CD4-positive, alpha-beta T cell (primary cell): ENCODE results near the gene OR2V1. TPM values are rescaled to one million over a fixed set of nuclear protein-coding genes. Genes with fewer than 3 reads are reported as not detected.
"Not testable (repeated sequence)": the region's sequence is repeated elsewhere in the genome, so short reads cannot be mapped to it uniquely, and the experiment has no call there.

Experiments
- ATAC-seq: fragments of 200-7000 bp; cut with Tn5 transposase; one replicate; pipeline ENCODE4 v1.10.0; 2022; ENCODE audit warnings: mild to moderate bottlenecking; ENCODE audit not compliant: poor library complexity
- CTCF ChIA-PET: fragments of 350-600 bp; sonication (Branson Sonifier 250); formaldehyde crosslinking; loops from one replicate; lab custom pipeline; 2021; ENCODE audit warnings: antibody characterized with exemption, inconsistent platforms; lab: Charles Lee
- POLR2A ChIA-PET: fragments of 350-600 bp; sonication (Branson Sonifier 250); formaldehyde crosslinking; loops from one replicate; lab custom pipeline; 2021; ENCODE audit warnings: antibody characterized with exemption, inconsistent platforms; lab: Charles Lee
- DNase-seq, 14 experiments: peaks; one replicate each; pipeline ENCODE4 v3.0.0-alpha.2; 2013 to 2020; ENCODE audit warnings: mixed read lengths in 2 of 14
- H3K27ac ChIP-seq, 2 donors: one replicate each; pipeline versions ENCODE4 v1.5.1 to v1.7.0; 2013; ENCODE audit warnings: low read length in 2 of 2, low read depth in 1 of 2, mild to moderate bottlenecking in 1 of 2
- H3K27me3 ChIP-seq, 2 experiments: 1 replicate in 1 of 2; 2 replicates in 1 of 2; pipeline versions ENCODE4 v1.6.1 to v1.7.0; 2013; ENCODE audit warnings: low read length in 2 of 2, control low read depth in 1 of 2, mild to moderate bottlenecking in 1 of 2, moderate library complexity in 1 of 2; ENCODE audit not compliant: insufficient read depth in 2 of 2, control insufficient read depth in 1 of 2
- H3K36me3 ChIP-seq: one replicate; pipeline ENCODE4 v1.6.1; 2013; ENCODE audit warnings: low read length, control low read depth; ENCODE audit not compliant: insufficient read depth
- H3K4me1 ChIP-seq: one replicate; pipeline ENCODE4 v1.6.1; 2013; ENCODE audit warnings: low read length, control low read depth; ENCODE audit not compliant: insufficient read depth
- H3K4me3 ChIP-seq: one replicate; pipeline ENCODE4 v1.5.1; 2013; ENCODE audit warnings: mild to moderate bottlenecking, low read length, moderate library complexity
- H3K9me3 ChIP-seq, 2 experiments: 1 replicate in 1 of 2; 2 replicates in 1 of 2; pipeline versions ENCODE4 v1.6.1 to v1.7.0; 2013; ENCODE audit warnings: low read length in 2 of 2, mild to moderate bottlenecking in 2 of 2, control low read depth in 1 of 2, moderate library complexity in 1 of 2; ENCODE audit not compliant: control insufficient read depth in 1 of 2, insufficient read depth in 1 of 2
- H3K27ac Mint-ChIP-seq: one replicate; pipeline ENCODE4 v1.8.0; 2020; ENCODE audit warnings: mixed read lengths
- H3K27me3 Mint-ChIP-seq: one replicate; pipeline ENCODE4 v1.8.0; 2021; ENCODE audit warnings: mixed read lengths
- H3K36me3 Mint-ChIP-seq: one replicate; pipeline ENCODE4 v1.8.0; 2021; ENCODE audit warnings: low read depth, mixed read lengths
- H3K4me1 Mint-ChIP-seq: one replicate; pipeline ENCODE4 v1.8.0; 2021; ENCODE audit warnings: low read depth, mixed read lengths
- H3K4me3 Mint-ChIP-seq: one replicate; pipeline ENCODE4 v1.8.0; 2020; ENCODE audit warnings: mild to moderate bottlenecking, mixed read lengths
- H3K9me3 Mint-ChIP-seq: one replicate; pipeline ENCODE4 v1.8.0; 2020; ENCODE audit warnings: mixed read lengths
- intact Hi-C, 2 experiments: fragments of 100-400 bp; cut with DNase I in 1 of 2; cut with micrococcal nuclease in 1 of 2; formaldehyde crosslinking; loops; one replicate each; pipeline versions ENCODE4 v1.15.1 to v1.9.0; 2023 to 2025; cut with DNase I, micrococcal nuclease
- total RNA-seq, 174 experiments: library from RNA in 2 of 174; stranded (reverse) in 2 of 174; gene quantifications; one replicate each; pipeline ENCODE4 v1.2.3 and lab custom pipeline; 2021 to 2026
- TF ChIP-seq, protein P1 (sequence below): fragments of 200-600 bp; IDR thresholded peaks from one replicate; pipeline ENCODE4 v1.8.0; 2022; ENCODE audit warnings: antibody characterized with exemption, mild to moderate bottlenecking

Gene OR2V1
- total RNA-seq, 2 experiments from 2014 or later = not detected

DNA sequence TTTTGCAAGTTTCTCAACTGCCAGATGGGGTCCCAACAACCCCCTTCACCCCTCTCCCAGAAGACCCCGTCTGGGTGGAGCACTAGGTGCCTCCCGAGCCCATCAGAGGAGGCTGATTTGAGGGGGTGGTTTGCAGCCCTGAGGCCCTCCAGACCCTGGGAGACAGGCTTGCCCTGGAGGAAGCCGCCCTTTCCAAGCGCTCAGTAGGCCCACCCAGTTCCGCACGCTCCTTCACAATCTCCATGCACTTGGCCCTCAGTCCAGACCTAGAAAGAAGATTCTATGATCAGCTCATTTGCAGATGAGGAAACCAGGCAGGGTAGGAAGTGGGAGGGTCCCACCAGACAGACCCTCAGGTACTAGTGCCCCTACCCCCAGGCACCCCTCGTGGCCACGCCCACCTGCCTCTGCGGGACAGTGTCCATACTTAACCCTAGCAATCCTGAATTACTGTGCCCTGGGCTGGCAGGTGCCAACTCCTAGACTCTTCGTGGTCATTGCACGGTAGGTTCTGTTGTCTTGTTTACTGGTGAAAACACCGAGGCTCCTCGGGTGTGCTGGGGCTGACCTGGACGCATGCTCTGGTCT lies 22.3 kb downstream of the OR2V1 start:
- Mint-ChIP-seq H3K4me1 (peaks cover 8% of the 10 kb centered on the region), H3K27ac (no peak overlapping the region), H3K27me3 (peaks cover 90% of the 10 kb centered on the region), H3K4me3 (no peak overlapping the region), H3K36me3 (no peaks in the 10 kb centered on the region), H3K9me3 (no peaks in the 10 kb centered on the region)
- H3K4me3 ChIP-seq = no peak overlapping the region
- DNase-seq (no peak), ATAC-seq (no peak)
- peaks cover 0 to 7% of the 10 kb centered on the region in 2 experiments for H3K9me3 ChIP-seq
- no peaks in the 10 kb centered on the region for H3K36me3 ChIP-seq
- peaks cover 41 to 79% of the 10 kb centered on the region in 2 experiments for H3K27me3 ChIP-seq
- H3K4me1 ChIP-seq = peaks cover 4% of the 10 kb centered on the region
- no peak overlapping the region for H3K27ac ChIP-seq
- intact Hi-C loops = no loop called here
- ChIA-PET CTCF (no interaction called here), POLR2A (no interaction called here)
- TF ChIP-seq, protein P1, sequence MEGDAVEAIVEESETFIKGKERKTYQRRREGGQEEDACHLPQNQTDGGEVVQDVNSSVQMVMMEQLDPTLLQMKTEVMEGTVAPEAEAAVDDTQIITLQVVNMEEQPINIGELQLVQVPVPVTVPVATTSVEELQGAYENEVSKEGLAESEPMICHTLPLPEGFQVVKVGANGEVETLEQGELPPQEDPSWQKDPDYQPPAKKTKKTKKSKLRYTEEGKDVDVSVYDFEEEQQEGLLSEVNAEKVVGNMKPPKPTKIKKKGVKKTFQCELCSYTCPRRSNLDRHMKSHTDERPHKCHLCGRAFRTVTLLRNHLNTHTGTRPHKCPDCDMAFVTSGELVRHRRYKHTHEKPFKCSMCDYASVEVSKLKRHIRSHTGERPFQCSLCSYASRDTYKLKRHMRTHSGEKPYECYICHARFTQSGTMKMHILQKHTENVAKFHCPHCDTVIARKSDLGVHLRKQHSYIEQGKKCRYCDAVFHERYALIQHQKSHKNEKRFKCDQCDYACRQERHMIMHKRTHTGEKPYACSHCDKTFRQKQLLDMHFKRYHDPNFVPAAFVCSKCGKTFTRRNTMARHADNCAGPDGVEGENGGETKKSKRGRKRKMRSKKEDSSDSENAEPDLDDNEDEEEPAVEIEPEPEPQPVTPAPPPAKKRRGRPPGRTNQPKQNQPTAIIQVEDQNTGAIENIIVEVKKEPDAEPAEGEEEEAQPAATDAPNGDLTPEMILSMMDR = no peak

DNA sequence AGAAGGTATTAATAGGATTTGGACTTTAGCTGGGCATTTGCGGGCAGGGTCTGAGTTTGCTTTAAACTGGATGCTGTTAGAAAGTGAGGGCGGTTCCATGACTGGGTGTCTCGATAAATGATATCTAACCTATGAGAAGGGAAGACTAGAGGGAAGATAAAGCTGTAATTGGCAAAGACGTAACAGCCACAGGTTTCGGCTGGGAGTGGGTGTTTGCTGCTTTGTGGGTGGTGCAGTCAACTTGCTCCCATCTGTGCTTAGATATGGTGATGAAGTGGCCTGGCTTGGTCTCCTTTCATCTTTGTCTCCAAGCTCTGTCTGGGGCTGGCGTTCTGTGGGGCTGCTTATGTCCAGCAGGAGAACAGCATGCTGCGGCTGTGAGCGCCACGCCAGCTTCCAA lies 23.3 kb downstream of the OR2V1 start:
- intact Hi-C loops = no loop called here
- Mint-ChIP-seq H3K9me3 (no peaks in the 10 kb centered on the region), H3K4me3 (no peak overlapping the region), H3K27me3 (peaks cover 89% of the 10 kb centered on the region), H3K4me1 (peaks cover 8% of the 10 kb centered on the region), H3K27ac (no peak overlapping the region), H3K36me3 (no peaks in the 10 kb centered on the region)
- DNase-seq (no peak), ATAC-seq (no peak)
- POLR2A ChIA-PET = no interaction called here
- CTCF ChIA-PET = no interaction called here
- no peak overlapping the region for H3K27ac ChIP-seq
- peaks cover 41 to 79% of the 10 kb centered on the region in 2 experiments for H3K27me3 ChIP-seq
- no peak overlapping the region for H3K4me3 ChIP-seq
- peaks cover 4% of the 10 kb centered on the region for H3K4me1 ChIP-seq
- peaks cover 0 to 7% of the 10 kb centered on the region in 2 experiments for H3K9me3 ChIP-seq
- no peaks in the 10 kb centered on the region for H3K36me3 ChIP-seq
- TF ChIP-seq, protein P1 = no peak

DNA sequence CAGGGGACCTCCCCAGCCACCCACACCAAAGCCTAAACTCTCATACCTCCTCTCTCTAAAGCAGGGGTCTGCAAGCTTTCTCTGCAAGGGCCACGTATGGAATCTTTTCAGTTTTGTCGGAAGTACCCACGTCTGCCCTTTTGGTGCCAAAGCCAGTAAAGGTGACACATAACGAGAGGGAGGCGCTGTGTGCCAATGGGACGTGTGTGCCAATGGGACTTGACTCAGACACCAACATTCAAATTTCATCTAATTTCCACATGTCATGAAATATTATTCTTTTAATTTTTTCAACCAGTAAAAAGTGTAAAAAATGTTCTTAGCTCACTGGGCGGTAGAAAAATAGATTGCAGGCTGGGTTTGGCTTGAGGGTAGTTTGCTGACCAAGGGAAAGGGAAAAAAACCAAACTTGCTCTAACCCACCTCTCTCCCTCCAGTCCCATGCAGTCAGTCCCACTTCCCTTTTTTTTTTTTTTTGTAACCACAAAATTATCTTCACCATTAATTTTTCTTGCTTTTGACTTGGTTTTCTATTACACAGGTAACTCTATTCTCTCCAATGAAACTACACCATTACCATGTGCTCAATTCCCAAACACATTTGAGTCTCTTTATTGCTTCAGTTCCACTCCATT lies 25.5 kb downstream of the OR2V1 start:
- ChIA-PET CTCF (no interaction called here), POLR2A (no interaction called here)
- Mint-ChIP-seq H3K4me3 (peak overlapping the region; percentile 34), H3K9me3 (no peaks in the 10 kb centered on the region), H3K36me3 (no peaks in the 10 kb centered on the region), H3K27ac (no peak overlapping the region), H3K27me3 (peaks cover 67% of the 10 kb centered on the region), H3K4me1 (peaks cover 8% of the 10 kb centered on the region)
- H3K27ac ChIP-seq = no peak overlapping the region
- peaks cover 0 to 7% of the 10 kb centered on the region in 2 experiments for H3K9me3 ChIP-seq
- DNase-seq (no peak), ATAC-seq (no peak)
- no peak overlapping the region for H3K4me3 ChIP-seq
- peaks cover 4% of the 10 kb centered on the region for H3K4me1 ChIP-seq
- peaks cover 39 to 59% of the 10 kb centered on the region in 2 experiments for H3K27me3 ChIP-seq
- no peaks in the 10 kb centered on the region for H3K36me3 ChIP-seq
- TF ChIP-seq, protein P1 = no peak
- intact Hi-C loops = no loop called here

DNA sequence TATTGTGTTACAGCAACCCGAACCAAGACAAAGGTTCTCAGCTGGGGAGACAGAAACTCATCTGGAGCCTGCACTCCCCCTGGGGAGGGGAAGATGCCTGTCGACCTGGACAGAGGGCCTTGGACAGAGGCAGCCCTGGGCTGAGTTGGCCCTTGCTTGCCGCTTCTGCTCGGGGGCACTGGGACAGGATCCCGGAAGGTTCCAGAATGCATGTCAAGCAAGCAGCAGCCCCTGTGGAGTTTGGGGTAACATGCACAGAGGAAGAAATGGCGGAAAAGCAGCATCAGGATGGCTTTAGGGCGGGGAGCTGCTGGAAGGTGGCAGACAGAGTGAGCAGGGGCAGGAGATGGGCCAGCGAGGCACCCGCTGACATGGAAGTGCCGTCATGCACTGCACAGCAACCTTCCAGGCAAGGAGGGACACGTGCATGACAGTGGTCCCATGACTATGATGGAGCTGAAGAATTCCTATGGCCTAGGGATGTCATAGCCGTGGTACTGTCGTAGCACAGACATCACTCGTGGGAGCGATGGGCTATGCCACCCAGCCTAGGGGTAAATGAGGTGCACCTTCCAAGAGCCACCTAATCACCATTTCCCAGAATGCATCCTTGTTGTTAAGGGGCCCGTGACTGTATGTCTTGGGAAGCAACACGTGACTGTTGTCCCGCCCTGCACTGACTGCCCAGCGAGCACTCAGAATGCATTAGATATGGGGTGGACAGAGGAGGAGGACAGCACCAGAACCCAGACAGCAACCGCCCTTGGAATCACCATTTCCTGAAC lies 26.2 kb downstream of the OR2V1 start:
- H3K9me3 Mint-ChIP-seq, DNase-seq, H3K4me3 Mint-ChIP-seq, H3K36me3 ChIP-seq, POLR2A ChIA-PET, CTCF ChIA-PET, H3K27ac Mint-ChIP-seq, H3K27ac ChIP-seq, H3K4me3 ChIP-seq, H3K4me1 ChIP-seq, intact Hi-C loops, H3K36me3 Mint-ChIP-seq, ATAC-seq: not testable (repeated sequence)
- Histone ChIP-seq H3K9me3 (peaks cover 0 to 13% of the 10 kb centered on the region in 2 experiments), H3K27me3 (peaks cover 38 to 60% of the 10 kb centered on the region in 2 experiments)
- Mint-ChIP-seq H3K4me1 (peaks cover 13% of the 10 kb centered on the region), H3K27me3 (peaks cover 66% of the 10 kb centered on the region)

DNA sequence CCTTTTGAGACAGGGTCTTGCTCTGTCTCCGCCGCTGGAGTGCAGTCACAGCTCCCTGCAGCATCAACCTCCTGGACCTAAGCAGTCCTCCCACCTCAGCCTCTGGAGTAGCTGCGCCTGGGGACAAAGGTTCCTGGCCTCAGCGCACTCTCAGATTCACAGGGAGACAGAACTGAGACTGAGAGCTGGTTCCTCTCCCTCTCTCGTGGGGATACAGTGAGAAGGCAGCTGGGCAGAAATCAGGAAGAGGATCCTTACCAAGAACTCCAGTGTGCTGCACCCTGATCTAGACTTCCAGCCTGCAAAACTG lies 26.8 kb downstream of the OR2V1 start:
- H3K36me3 Mint-ChIP-seq, H3K4me1 ChIP-seq, CTCF ChIA-PET, intact Hi-C loops, H3K27ac Mint-ChIP-seq, H3K4me3 ChIP-seq, DNase-seq, H3K27ac ChIP-seq, POLR2A ChIA-PET, ATAC-seq, H3K36me3 ChIP-seq, H3K9me3 Mint-ChIP-seq: not testable (repeated sequence)
- Histone ChIP-seq H3K27me3 (peaks cover 40 to 60% of the 10 kb centered on the region in 2 experiments), H3K9me3 (peaks cover 0 to 19% of the 10 kb centered on the region in 2 experiments)
- Mint-ChIP-seq H3K27me3 (peaks cover 66% of the 10 kb centered on the region), H3K4me1 (peaks cover 18% of the 10 kb centered on the region), H3K4me3 (peak overlapping the region; percentile 76)
